GM19455 (cell line): ENCODE results near the gene GDNF.

Experiments
- ATAC-seq: cut with Tn5 transposase; IDR thresholded peaks from one replicate; pipeline ENCODE4 v1.9.1; 2021; ENCODE audit not compliant: unreplicated experiment

GDNF gene

GRCh38 chr5:37847978-37848425, 8.2 kb upstream of the GDNF start:
- peak; percentile 73 for ATAC-seq

GRCh38 chr5:37846786-37847310, 7.0 kb upstream of the GDNF start:
- no peak for ATAC-seq

DNA sequence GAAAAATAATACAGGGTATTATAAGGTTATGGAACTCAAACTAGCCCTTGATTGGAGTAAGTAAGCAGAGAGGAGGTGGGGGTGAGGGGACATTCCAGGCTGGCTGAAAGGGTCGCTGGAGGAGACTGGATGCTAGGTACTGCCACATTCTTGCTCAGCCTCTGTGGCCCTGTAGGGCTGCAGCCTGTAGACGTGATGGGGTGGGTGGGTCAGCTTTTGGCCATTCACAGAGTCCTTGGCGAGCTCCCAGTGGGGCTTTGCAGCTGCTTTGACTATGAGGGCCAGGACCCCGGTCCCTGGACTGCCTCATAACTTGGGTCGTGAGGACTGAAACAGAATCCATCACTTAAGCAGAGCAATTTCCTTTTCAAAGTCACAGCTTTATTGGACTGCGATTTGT, 4.2 kb upstream of the GDNF start:
- ATAC-seq: no peak

- no peak for ATAC-seq
Measured at GRCh38 chr5:37842048-37842447, 2.2 kb upstream of the GDNF start.

DNA sequence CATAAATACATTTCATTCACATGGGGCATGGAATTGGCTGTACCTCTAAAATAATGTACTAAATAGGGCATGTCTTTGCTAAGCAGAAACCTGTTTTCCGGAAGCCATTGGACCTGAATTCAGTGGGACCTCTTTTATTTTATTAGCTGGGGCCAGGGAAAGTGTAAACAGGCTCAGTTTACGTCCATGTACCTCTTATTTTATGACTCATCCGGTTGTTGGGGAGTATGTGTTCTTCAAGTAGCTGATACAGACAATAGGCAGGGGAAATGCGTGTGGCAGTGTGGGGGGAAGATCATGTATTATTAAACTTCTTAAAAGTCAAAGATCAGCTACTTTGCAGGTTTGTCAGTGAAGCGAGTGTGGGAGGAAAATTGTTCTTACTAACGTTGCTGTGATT, 1.4 kb upstream of the GDNF start:
- no peak for ATAC-seq

GRCh38 chr5:37840053-37841034, 503 bp upstream of the GDNF start:
- no peak for ATAC-seq

GRCh38 chr5:37838933-37839341, 904 bp downstream of the GDNF start:
- ATAC-seq: no peak

DNA sequence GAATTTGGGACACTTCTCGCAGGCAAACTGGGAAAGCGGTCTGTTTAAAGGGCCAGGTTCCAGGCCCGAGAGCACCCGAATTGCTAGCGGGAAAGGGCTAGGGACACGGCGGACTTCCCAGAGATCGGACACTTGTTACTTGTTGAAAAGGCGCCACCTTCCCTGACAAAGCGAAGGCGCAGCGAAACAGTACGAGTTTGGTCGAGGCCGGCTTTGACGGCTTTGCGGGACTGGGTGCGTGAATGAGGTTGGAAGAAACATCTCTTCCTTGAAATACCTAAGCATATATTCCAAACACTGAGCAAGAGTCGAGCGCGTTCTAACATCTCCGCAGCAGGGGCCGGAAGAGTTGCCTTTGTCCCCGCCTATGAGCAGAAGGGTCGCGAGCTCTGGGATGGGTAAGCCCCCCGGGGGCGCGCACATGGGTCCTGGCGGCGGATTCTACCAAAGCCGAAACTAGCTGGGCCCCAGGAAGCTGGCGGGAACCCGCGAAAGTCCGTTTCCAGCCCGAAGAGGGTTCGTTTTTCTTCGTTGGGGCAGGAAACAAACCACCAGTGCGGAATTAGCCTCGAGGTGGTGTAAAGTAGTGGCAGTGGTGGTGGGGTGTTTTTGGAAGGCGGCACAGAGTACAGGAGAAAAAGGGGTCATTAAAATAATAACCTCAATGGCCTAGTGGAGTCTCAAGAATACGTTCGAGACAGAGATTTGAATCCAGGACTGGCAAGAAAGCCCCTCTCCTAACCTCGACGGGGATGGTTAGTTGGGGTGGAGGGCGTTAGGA, 1.5 kb downstream of the GDNF start:
- ATAC-seq: no peak

GRCh38 chr5:37837414-37838032, 2.3 kb downstream of the GDNF start:
- ATAC-seq: peak; percentile 77

DNA sequence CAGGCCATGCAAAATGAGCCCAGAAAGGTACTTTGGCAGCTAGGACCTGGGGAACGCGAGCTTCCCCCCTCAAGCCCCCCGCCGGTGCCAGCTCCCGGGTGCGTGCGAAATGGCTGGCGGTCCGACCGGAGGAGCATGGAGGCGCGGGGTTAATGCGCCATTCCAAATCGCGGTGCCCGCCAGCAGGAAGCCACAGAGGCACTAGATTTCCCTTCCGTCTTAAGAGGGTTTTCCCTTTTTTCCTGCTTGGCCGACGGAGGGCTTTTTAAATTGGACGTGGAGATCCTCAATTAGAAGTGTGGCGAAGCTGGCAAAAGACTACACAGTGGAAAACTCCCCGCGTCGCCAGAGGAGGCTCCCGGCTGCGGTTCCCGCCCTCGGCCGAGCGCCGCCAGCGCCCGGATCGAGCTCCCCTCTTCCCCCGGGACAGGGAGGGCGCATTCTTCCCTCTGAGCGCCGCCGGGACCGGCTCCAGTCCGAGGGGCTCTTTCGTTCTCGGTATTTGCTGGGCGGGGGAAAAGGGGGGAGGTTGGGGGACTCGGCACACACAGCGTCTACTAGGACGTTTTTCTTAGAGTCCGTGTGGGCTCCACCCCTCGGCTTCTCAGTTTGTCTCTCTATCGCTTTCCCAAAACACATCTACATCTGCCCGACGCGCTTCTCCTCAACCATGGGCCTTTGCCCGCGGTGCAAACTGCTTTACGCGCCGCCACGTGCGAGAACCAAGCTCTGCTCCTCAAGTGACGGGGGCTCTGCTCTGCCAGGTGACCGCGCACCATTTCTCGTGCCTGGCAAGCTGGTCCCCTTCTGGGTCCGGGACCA, 3.0 kb downstream of the GDNF start:
- peak; percentile 19 for ATAC-seq

- ATAC-seq: no peak
Measured at GRCh38 chr5:37836235-37836591, 3.6 kb downstream of the GDNF start.

- no peak for ATAC-seq
Measured at GRCh38 chr5:37835380-37835973, 4.4 kb downstream of the GDNF start.

DNA sequence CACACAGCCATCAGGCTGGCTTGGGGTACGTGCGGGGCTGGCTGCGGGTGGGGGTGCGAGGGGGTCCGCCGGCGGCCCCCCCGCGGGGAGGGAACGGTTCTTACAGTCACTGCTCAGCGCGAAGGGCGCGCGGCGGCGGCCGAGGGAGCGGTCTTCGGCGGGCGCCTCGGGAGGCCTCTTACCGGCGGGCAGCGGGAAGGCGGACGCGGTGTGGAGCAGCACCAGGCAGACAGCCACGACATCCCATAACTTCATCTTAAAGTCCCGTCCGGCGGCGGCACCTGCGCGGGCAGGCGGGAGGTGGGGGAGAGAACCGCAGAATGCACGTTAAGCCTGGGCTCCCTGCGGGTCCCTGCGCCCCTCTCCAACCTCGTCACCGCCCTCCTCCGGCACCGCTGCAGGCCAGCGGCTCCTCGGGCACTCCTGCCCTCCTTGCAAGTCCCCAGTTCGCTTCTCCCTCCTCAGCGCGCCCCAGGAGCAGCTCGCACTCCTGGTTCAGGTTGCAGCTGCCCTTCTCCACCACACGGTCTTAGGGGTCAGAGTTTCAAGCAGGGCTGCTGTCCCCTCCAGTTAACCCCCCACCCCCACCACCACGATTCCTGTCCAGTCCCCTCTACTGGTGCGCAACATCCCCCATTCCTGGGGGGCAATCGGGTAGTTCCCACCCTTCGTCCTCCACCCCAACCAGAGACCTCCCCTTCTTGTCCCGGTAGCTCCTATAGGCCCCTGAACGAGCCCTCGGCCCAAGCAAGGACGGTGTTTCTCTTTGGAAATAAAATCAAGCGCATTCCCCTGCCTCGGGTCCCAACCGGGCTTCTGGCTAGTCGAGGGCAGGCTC, 5.1 kb downstream of the GDNF start:
- ATAC-seq: no peak

DNA sequence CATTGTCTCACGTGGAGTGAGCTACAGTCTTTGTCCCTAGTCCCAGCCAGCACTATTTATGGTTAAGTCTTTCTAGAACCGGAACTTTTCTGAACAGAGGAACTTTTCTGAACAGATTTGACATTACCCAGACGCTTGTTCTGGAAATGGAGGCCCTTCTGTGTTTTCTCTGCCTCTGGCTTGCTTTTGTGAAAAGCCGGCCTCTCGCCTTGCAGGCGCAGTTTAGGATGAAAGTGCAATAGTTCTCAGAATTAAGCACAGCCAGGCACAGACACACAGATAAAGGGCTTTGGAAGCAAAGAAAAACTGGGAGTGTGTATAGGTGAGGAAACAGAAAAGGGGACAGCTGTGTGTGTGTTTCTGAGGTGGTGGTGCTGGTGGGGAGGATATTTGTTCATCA, 5.9 kb downstream of the GDNF start:
- no peak for ATAC-seq

DNA sequence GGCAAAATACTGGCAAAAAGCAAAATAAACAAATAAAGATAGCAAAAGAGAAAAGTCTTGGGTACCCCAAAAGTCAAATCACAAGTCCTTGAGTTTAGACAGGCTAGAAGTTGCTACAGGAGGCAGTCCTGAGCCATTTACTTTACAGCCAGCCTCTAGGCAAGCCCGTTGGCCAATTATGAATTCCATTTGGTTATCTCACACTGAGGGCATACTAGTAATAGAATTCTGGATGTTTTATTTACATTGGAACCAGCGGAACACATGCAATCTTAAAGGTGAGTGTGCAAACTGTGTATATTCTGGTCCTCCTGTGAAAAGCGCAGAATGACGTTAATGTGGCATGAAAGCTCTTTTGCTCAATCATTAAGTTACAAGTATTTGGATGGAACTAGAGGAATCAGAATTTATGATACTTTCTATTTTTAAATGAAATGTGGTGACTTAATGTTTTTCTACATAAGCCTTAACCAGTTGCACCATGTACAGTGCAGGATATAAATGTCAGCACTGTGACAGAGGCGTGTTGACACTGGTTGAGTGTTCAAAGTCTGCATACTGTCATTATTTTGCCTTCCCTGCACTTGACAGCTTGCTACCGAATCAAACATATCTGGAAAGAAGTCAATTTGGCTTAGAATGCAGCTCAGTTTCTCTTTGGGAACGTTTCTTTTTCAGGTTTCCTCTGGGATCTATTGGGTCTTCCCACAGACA, 7.9 kb downstream of the GDNF start:
- ATAC-seq: no peak

DNA sequence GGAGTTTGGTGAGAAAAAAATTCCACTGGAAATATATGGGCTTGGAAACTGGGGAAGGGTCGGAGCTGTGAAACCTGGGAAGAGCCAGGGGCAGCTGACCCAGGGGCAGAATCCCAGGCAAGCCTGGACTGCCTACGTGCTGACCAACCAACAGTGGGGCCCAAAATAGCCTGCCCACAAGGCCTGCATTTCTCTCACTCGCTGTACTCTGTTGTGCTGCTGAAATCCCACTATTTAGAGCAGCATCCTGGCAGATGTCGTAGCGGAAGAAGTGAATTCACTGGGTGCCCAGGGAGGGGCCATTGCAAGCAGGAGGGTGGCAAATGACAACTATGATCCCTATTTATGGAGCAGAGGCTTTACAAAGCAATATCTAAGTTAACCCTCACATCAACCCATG, 9.5 kb downstream of the GDNF start:
- no peak for ATAC-seq

DNA sequence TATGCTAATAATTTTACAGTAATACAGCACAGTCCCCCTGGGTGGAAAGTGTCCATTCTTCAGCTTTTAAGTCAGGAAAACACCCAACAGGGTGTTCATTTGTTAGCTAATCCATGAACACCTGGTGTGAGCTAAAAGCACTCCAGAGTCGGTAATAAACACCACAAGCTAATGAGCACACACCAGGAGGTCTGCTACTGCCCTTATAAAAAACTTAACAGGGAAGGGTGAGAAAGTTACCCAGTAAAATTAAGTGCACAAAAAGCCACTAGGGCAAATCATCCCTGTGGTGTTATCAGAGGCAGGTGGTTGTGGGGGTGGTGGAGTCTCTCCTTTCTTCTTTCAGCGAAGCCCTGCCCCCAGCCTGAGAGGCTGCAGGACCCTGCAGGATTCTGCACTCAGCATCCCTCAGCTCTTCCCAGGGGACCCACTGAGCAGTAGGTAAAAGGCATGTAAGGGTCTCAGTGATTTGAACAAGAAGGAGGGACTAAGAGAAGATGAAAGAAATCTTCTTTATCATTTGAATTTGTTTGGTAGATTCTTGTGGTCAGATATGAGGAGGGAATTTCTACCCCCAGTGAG, 14.4 kb downstream of the GDNF start:
- ATAC-seq: no peak

DNA sequence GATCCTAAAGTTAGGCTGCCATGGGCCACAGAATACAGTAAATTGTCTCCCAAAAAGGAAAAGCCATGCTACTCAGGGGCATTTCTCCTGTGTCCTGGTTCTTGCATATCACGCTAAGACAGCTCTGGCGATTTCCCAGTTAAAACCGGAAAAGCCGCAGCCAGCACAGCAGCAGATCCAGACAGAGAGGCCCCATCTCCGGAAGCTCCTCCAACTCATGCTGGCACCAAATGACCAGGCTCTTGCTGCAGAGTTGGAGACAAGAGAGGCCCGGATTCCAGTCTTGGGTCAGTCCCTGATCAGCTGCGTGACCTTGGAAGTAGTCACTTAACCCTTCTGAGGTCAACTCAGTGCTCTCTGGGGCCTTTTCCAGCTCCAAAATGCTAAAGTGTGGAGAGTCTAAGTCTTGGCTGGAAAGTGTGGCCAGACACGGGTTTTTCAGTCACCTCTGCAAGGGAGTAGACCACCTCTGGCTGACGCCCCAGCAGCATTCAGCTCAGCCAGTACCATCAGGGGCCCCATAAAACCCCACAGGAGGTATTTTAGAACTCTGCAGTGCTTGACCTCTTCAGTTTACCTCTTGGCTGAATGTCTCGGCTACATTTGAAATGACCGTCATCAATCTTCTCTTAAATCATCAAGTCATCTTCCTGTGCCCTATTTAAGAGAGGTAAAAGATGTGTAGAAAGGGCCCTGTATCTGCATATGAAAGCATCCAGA, 16.2 kb downstream of the GDNF start:
- no peak for ATAC-seq
